Right renal cortex interstitium (tissue), 3 donors: ENCODE measurements around the gene URB2. TPM values are rescaled to one million over a fixed set of nuclear protein-coding genes. Genes with fewer than 3 reads are reported as not detected.
"Not testable (repeated sequence)": the region's sequence is repeated elsewhere in the genome, so short reads cannot be mapped to it uniquely, and the experiment has no call there.

Experiments
- DNase-seq, 3 donors: peaks; one replicate each; pipeline ENCODE4 v3.0.0-alpha.2; 2013; ENCODE audit warnings: low read depth in 3 of 3, low spot score in 2 of 3
- polyA plus RNA-seq, 3 donors: library from polyadenylated mRNA; unstranded; fragments of 120-200 nt; gene quantifications; one replicate each; pipeline ENCODE4 v1.2.1, GENCODE V29; 2013; ENCODE audit not compliant: insufficient read length in 3 of 3

URB2 gene
- polyA plus RNA-seq, 3 donors: 7.2 to 8.6 (median 7.8) TPM

DNA sequence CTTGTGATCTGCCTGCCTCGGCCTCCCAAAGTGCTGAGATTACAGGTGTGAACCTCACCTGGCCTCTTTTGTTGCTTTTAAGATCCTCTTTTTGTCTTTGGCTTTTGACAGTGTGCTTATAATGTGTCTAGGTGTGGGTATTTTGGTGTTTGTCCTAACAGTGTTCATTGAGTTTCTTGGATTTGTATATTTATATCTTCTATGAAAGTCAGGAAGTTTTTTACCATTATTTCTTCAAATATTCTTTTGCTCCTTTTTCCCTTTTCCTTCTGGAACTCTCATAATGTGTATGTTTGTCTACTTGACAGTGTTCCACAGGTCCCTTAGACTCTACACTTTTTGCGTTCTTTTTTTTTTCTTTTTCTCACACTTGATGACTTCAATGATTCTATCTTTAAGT is 59.1 kb downstream of the URB2 start:
- no peak for DNase-seq

- no peak for DNase-seq
These were observed 63.2 kb downstream of the URB2 start for GRCh38 chr1:229689273-229689672.

- no peak for DNase-seq
These were observed 63.9 kb downstream of the URB2 start for GRCh38 chr1:229689904-229690303.

- no peak for DNase-seq
These were observed 64.6 kb downstream of the URB2 start for GRCh38 chr1:229690662-229691061.

GRCh38 chr1:229691362-229691761 is 65.3 kb downstream of the URB2 start:
- DNase-seq: no peak

DNA sequence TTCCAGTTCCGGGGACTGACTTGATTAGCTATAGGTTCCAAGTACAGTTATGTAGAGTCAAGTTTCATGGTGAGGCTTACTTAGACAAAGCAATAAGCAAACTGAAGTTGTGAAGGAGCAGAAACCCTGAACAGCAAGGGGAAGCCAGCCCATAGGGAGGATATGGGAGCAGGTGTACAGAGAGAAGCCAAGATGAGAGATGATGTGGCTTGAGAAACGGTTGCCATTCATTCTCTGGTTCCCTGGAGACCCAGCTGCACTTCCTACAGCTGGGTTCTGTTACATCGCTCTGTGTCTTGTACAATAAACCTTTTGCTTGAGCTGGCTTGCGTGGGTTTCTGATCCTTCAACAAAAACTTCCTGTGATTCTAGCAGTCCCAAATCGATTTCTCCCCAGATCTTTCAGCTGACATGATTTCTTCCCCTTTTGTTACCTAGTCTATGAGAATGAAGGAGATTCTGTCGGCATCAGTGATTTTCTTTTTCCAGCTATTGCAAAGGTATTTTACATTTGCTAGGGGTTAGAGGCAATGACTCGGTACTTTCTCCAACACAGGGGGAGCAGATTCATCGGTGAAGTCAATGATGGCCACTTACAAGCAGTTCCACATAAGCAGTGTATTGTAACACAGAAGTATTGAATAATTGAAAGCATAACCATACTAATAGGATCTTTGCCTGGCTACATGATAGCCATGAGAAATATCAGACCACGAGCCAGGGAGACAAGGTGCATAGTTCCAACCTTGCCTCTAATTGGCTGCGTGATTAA is 67.3 kb downstream of the URB2 start:
- no peak for DNase-seq

DNA sequence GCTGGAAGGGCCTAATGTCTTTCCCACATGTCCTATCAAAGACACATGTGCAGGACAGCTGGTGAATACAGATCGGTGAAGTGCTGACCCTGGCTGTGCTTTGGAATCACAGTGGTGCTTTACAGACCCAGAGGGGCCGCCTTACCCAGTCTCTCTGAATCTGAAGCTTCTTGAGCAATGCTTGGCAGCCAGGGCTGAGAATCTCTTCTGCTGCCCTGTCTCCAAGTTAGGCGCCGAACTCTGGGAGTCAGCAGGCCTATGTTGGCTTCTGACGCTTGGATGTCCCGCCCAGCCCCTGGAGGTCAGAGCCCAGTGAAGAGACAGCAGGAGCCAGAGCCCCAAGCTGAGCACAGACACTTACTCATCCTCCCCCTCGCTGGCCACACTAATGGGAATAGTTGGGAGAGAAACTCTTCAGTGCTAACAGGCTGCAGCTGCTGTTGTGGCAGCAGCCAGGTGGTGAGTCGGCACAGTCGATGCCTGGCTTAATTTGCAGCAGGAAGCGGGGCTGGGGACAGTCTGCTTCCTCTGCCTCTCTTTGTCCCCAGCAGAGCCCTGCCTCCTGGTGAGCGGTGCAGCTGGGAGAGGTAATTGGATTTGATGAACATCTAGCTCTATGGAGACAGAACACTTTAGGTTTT is 68.1 kb downstream of the URB2 start:
- peak in 2 of 3 donors; percentile 32 to 45 for DNase-seq

DNA sequence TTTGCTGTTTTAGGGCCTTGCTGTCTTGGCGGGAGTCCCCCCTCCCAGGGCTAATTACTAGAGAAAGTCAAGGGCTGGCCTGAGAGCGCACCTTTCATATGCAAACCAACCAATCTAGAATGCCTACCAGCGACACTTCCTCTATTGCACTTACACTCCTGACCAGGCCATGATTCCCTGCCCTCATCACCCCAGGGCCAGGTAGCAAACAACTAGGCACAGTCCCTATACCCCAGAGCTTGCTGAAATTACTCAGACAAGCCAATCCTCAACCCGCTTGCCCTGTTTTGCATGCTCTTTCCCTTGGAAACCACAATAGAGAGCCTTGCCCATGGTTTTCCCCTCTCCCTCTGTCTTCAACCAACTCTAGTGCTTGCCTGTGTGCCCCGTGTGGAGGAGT is 70.3 kb downstream of the URB2 start:
- no peak for DNase-seq

- DNase-seq: no peak
These were observed 73.7 kb downstream of the URB2 start for GRCh38 chr1:229699613-229700267.

DNA sequence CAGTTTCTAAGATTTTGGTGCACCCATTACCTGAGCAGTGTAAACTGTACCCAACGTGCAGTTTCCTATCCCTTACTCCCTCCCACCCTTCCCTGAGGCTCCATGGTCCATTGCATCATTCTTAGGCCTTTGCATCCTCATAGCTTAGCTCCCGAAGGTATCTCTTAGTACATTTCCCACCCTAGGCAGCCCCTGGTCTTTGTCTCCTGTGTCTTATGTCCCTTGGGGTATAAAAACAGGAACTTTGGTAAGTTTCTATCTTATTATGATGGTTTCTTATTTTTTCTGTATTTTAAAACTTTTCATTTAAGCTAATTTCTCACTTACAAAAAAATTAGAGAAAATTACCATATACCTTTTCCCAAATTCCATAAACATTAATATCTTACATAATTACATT is 78.1 kb downstream of the URB2 start:
- DNase-seq: no peak

DNA sequence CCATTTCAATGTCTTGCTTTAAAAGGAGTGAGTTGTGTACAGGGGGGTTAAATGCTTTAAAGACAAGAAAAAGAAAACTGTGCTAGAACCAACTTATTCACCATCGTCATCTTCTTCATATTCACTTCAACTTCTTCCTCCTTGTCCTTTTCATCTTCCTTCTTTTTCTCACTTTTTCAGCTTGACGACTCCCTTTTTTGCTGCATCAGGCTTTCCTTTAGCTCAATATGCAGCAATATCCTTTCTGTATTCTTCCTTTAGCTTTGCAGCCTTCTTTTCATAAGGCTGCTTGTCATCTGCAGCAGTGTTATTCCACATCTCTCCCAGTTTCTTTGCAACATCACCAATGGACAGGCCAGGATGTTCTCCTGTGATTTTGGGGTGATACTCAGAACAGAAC is 79.1 kb downstream of the URB2 start:
- DNase-seq: not testable (repeated sequence)

GRCh38 chr1:229707127-229707526 is 81.1 kb downstream of the URB2 start:
- not testable (repeated sequence) for DNase-seq

DNA sequence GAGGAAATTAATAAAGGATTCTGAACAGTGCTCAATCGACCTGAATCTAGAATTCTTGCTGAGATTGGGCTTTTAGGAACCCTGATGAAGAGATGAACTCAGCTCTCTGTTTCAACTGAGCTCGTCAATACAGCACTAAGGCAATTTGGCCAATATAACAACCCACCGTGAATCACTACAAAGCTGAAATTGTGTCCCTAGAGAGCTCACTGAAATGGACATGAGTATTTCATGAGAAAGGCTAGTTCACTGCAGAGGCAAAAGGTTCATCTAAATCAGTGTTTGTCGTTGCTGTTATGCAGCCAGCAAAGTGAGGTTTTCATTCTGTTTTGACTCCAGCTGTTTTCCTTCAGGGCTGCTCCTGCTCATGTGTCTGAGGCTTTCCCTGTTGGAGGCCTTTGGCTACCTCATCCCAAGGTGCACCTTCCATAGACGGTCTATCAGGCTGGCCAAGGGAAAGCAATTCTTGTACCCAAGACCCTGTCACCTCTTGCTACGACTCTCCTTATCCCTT is 83.5 kb downstream of the URB2 start:
- DNase-seq: no peak

Other genes with a start within 250 kb of the URB2 start
- 1 to 10 TPM; 1.1 to 1.6 (median 1.3) TPM for gene ACTA1, start 192.2 kb upstream of the URB2 start, polyA plus RNA-seq
- 10 to 100 TPM; 46.9 to 49.3 (median 47.3) TPM for gene NUP133, start 117.9 kb upstream of the URB2 start, polyA plus RNA-seq
- 10 to 100 TPM; 18.6 to 19.8 (median 19.5) TPM for gene ABCB10, start 67.5 kb upstream of the URB2 start, polyA plus RNA-seq
- gene TAF5L, start 125 bp upstream of the URB2 start, polyA plus RNA-seq: 10 to 100 TPM; 18.0 to 21.0 (median 19.6) TPM